Measurements from ENCODE around the gene ZNF426. TPM values are rescaled to one million over a fixed set of nuclear protein-coding genes. Genes with fewer than 3 reads are reported as not detected.
"Not testable (repeated sequence)": the region's sequence is repeated elsewhere in the genome, so short reads cannot be mapped to it uniquely, and the experiment has no call there.

The ZNF426 gene
- total and polyA plus RNA-seq, 5 experiments from 2014 or later: 15.8 to 27.3 (median 18.4) TPM

- not testable (repeated sequence) for H3K27me3 Mint-ChIP-seq, H3K4me3 Mint-ChIP-seq, ATAC-seq, DNase-seq, H3K27ac Mint-ChIP-seq
- Mint-ChIP-seq H3K9me3 (peaks cover 6 to 21% (median 13%) of the 10 kb centered on the region in 9 donors), H3K36me3 (peaks cover 2 to 30% (median 24%) of the 10 kb centered on the region in 3 donors), H3K4me1 (peaks cover 16 to 31% (median 29%) of the 10 kb centered on the region in 4 donors)
- POLR2A ChIA-PET: interaction anchor here (1.7 kb wide), 1 partner anchor 40 kb away, joined by 3 read pairs; no protein-coding TSS in a partner anchor
These were observed 2.8 kb upstream of the ZNF426 start for GRCh38 chr19:9541281-9541680.

GRCh38 chr19:9539921-9540320 is 1.5 kb upstream of the ZNF426 start:
- POLR2A ChIA-PET: interaction anchor here (1.7 kb wide), 1 partner anchor 41 kb away, joined by 3 read pairs; no protein-coding TSS in a partner anchor
- peaks cover 6 to 33% (median 17%) of the 10 kb centered on the region in 9 donors for H3K9me3 Mint-ChIP-seq
- peaks cover 15 to 44% (median 32%) of the 10 kb centered on the region in 3 donors for H3K36me3 Mint-ChIP-seq
- H3K4me3 Mint-ChIP-seq: peak overlapping the region; percentile 42 to 99 (median 97)
- peaks cover 16 to 37% (median 31%) of the 10 kb centered on the region in 4 donors for H3K4me1 Mint-ChIP-seq
- DNase-seq, ATAC-seq, H3K27me3 Mint-ChIP-seq: not testable (repeated sequence)
- peak overlapping the region; percentile 60 to 99 (median 98) for H3K27ac Mint-ChIP-seq

- peaks cover 23 to 51% (median 34%) of the 10 kb centered on the region in 3 donors for H3K36me3 Mint-ChIP-seq
These were observed 756 bp upstream of the ZNF426 start for GRCh38 chr19:9539201-9539600.

GRCh38 chr19:9535934-9536333 is 2.5 kb downstream of the ZNF426 start:
- POLR2A ChIA-PET: interaction anchor here (0.5 kb wide), 1 partner anchor 408 kb away, joined by 3 read pairs; no protein-coding TSS in a partner anchor
- Mint-ChIP-seq H3K27ac (peak overlapping the region in 3 of 10 donors; percentile 19 to 65 (median 33)), H3K36me3 (peaks cover 55 to 80% (median 63%) of the 10 kb centered on the region in 3 donors), H3K27me3 (no peaks in the 10 kb centered on the region), H3K4me1 (peaks cover 18 to 37% (median 32%) of the 10 kb centered on the region in 4 donors), H3K9me3 (peaks cover 10 to 71% (median 46%) of the 10 kb centered on the region in 9 donors), H3K4me3 (peak overlapping the region in 6 of 10 donors; percentile 11 to 58 (median 44))
- ATAC-seq: no peak
- no peak for DNase-seq

More at GRCh38 chr19:9539201-9539600, 756 bp upstream of the ZNF426 start:
- ATAC-seq, DNase-seq, H3K27me3 Mint-ChIP-seq, POLR2A ChIA-PET: not testable (repeated sequence)
- Mint-ChIP-seq H3K4me1 (peaks cover 16 to 37% (median 31%) of the 10 kb centered on the region in 4 donors), H3K9me3 (peaks cover 6 to 39% (median 19%) of the 10 kb centered on the region in 9 donors), H3K4me3 (peak overlapping the region; percentile 92 to 99 (median 98)), H3K27ac (peak overlapping the region; percentile 96 to 100 (median 99))

- DNase-seq (no peak), ATAC-seq (no peak)
- Mint-ChIP-seq H3K4me3 (no peak overlapping the region), H3K27ac (no peak overlapping the region), H3K9me3 (peaks cover under 1 to 90% (median 45%) of the 10 kb centered on the region in 9 donors), H3K27me3 (no peaks in the 10 kb centered on the region), H3K36me3 (peaks cover 68 to 95% (median 87%) of the 10 kb centered on the region in 3 donors), H3K4me1 (peaks cover 0 to 12% (median 6%) of the 10 kb centered on the region in 4 donors)
- POLR2A ChIA-PET: no interaction called here
These were observed 6.5 kb downstream of the ZNF426 start for GRCh38 chr19:9531933-9532332.

GRCh38 chr19:9528757-9529336 is 9.6 kb downstream of the ZNF426 start:
- H3K27ac Mint-ChIP-seq: no peak overlapping the region
- ATAC-seq: no peak
- H3K4me1 Mint-ChIP-seq: peaks cover 0 to 2% (median under 1%) of the 10 kb centered on the region in 4 donors
- H3K4me3 Mint-ChIP-seq: no peak overlapping the region
- POLR2A ChIA-PET: no interaction called here
- peaks cover 65 to 83% (median 71%) of the 10 kb centered on the region in 3 donors for H3K36me3 Mint-ChIP-seq
- H3K27me3 Mint-ChIP-seq: no peaks in the 10 kb centered on the region
- DNase-seq: peak in 1 of 10 donors; percentile 7
- H3K9me3 Mint-ChIP-seq: peaks cover 11 to 96% (median 45%) of the 10 kb centered on the region in 9 donors

GRCh38 chr19:9523885-9524474 is 14.5 kb downstream of the ZNF426 start:
- no peaks in the 10 kb centered on the region for H3K4me1 Mint-ChIP-seq
- H3K27ac Mint-ChIP-seq: no peak overlapping the region
- POLR2A ChIA-PET: interaction anchor here (0.6 kb wide), 1 partner anchor 1249 kb away, joined by 4 read pairs; no protein-coding TSS in a partner anchor
- no peaks in the 10 kb centered on the region for H3K27me3 Mint-ChIP-seq
- peaks cover 9 to 94% (median 45%) of the 10 kb centered on the region in 9 donors for H3K9me3 Mint-ChIP-seq
- H3K36me3 Mint-ChIP-seq: peaks cover 20 to 57% (median 52%) of the 10 kb centered on the region in 3 donors
- H3K4me3 Mint-ChIP-seq: no peak overlapping the region
- DNase-seq (no peak), ATAC-seq (no peak)

GRCh38 chr19:9507285-9507684 is 31.2 kb downstream of the ZNF426 start:
- H3K4me3 Mint-ChIP-seq: no peak overlapping the region
- no peak for ATAC-seq
- H3K27ac Mint-ChIP-seq: no peak overlapping the region
- peaks cover 14 to 95% (median 49%) of the 10 kb centered on the region in 9 donors for H3K9me3 Mint-ChIP-seq
- H3K27me3 Mint-ChIP-seq: peaks cover 0 to 4% (median 2%) of the 10 kb centered on the region in 5 donors
- H3K4me1 Mint-ChIP-seq: no peaks in the 10 kb centered on the region
- no peak for DNase-seq
- H3K36me3 Mint-ChIP-seq: peaks cover 3 to 58% (median 46%) of the 10 kb centered on the region in 3 donors
- POLR2A ChIA-PET: no interaction called here

- Mint-ChIP-seq H3K9me3 (peaks cover 11 to 94% (median 34%) of the 10 kb centered on the region in 9 donors), H3K27ac (no peak overlapping the region), H3K4me1 (peaks cover 0 to 7% (median 2%) of the 10 kb centered on the region in 4 donors), H3K36me3 (peaks cover 15 to 46% (median 45%) of the 10 kb centered on the region in 3 donors), H3K4me3 (no peak overlapping the region), H3K27me3 (peaks cover 0 to 10% (median 4%) of the 10 kb centered on the region in 5 donors)
- no peak for ATAC-seq
- POLR2A ChIA-PET: interaction anchor here (0.7 kb wide), 1 partner anchor 119 kb away, joined by 3 read pairs; no protein-coding TSS in a partner anchor
- DNase-seq: no peak
These were observed 37.6 kb downstream of the ZNF426 start for GRCh38 chr19:9500796-9501195.

GRCh38 chr19:9498183-9498902 is 40.1 kb downstream of the ZNF426 start, which contains the start of gene ZNF560:
TSS of gene ZNF560 (minus strand) at chr19:9498616. CDS start at chr19:9475313, 23,303 bp downstream.
- Mint-ChIP-seq H3K4me3 (peak within 1 kb of the TSS in 7 of 10 donors; percentile 4 to 58 (median 39)), H3K36me3 (peaks cover 20 to 45% (median 41%) of the 10 kb centered on the region in 3 donors), H3K27me3 (peaks cover 0 to 11% (median 6%) of the 10 kb centered on the region in 5 donors), H3K4me1 (peaks cover 0 to 7% (median 2%) of the 10 kb centered on the region in 4 donors), H3K27ac (no peak within 1 kb of the TSS), H3K9me3 (peaks cover 11 to 95% (median 27%) of the 10 kb centered on the region in 9 donors)
- ATAC-seq: no peak
- POLR2A ChIA-PET: no interaction called here
- no peak for DNase-seq

- Mint-ChIP-seq H3K4me1 (peaks cover 0 to 7% (median 2%) of the 10 kb centered on the region in 4 donors), H3K27me3 (peaks cover 0 to 16% (median 7%) of the 10 kb centered on the region in 5 donors), H3K36me3 (peaks cover 17 to 52% (median 34%) of the 10 kb centered on the region in 3 donors), H3K9me3 (peaks cover 0 to 97% (median 30%) of the 10 kb centered on the region in 9 donors), H3K4me3 (no peak overlapping the region), H3K27ac (no peak overlapping the region)
- DNase-seq: no peak
- no peak for ATAC-seq
- POLR2A ChIA-PET: no interaction called here
These were observed 44.3 kb downstream of the ZNF426 start for GRCh38 chr19:9494096-9494495.

- Mint-ChIP-seq H3K4me1 (no peaks in the 10 kb centered on the region), H3K36me3 (peaks cover 0 to 50% (median 17%) of the 10 kb centered on the region in 3 donors), H3K4me3 (no peak overlapping the region), H3K9me3 (peaks cover 0 to 88% (median 36%) of the 10 kb centered on the region in 9 donors), H3K27me3 (peaks cover 0 to 2% (median 0%) of the 10 kb centered on the region in 5 donors), H3K27ac (no peak overlapping the region)
- no peak for DNase-seq
- POLR2A ChIA-PET: interaction anchor here (0.5 kb wide), 1 partner anchor 136 kb away, joined by 3 read pairs; no protein-coding TSS in a partner anchor
- ATAC-seq: no peak
These were observed 51.4 kb downstream of the ZNF426 start for GRCh38 chr19:9487016-9487415.
